Breast epithelium (tissue), 3 donors: ENCODE data around the gene SERPINC1.

Experiments
- POLR2A ChIP-seq: fragments of 450-650 bp; IDR thresholded peaks from one replicate; pipeline ENCODE4 v1.6.1; 2016; ENCODE audit warnings: antibody characterized with exemption, mild to moderate bottlenecking, moderate library complexity
- TF ChIP-seq, protein P1 (sequence below), 3 donors: fragments of 450-650 bp; IDR thresholded peaks; one replicate each; pipeline ENCODE4 v1.5.1; 2016 to 2017; ENCODE audit warnings: antibody characterized with exemption in 3 of 3, mild to moderate bottlenecking in 3 of 3, moderate library complexity in 3 of 3

DNA sequence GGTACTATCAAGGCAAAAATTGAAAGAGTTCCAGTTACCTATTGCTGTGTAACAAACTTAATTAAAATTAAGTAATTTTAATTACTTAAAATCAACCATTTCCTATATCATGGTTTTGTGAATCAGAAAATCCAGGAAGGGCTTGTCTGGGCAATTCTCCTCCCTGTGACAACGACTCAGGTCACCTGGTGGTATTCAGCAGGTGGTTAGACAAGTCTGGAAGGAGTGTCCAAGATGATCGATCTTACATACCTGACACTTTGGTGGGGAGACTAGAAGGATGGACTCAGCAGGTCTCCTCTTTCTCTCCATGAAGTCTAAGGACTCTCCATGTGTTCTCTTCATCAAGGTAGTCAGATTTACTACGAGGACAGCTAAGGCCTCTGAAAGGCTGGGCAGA lies 22.9 kb downstream of the SERPINC1 start:
- no peak for TF ChIP-seq POLR2A
- TF ChIP-seq, protein P1, sequence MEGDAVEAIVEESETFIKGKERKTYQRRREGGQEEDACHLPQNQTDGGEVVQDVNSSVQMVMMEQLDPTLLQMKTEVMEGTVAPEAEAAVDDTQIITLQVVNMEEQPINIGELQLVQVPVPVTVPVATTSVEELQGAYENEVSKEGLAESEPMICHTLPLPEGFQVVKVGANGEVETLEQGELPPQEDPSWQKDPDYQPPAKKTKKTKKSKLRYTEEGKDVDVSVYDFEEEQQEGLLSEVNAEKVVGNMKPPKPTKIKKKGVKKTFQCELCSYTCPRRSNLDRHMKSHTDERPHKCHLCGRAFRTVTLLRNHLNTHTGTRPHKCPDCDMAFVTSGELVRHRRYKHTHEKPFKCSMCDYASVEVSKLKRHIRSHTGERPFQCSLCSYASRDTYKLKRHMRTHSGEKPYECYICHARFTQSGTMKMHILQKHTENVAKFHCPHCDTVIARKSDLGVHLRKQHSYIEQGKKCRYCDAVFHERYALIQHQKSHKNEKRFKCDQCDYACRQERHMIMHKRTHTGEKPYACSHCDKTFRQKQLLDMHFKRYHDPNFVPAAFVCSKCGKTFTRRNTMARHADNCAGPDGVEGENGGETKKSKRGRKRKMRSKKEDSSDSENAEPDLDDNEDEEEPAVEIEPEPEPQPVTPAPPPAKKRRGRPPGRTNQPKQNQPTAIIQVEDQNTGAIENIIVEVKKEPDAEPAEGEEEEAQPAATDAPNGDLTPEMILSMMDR (IDR thresholded peaks at IDR 0.05): no peak
